K562 (cell line): Measurements from ENCODE around the gene VTI1B. TPM values are rescaled to one million over a fixed set of nuclear protein-coding genes. Genes with fewer than 3 reads are reported as not detected.

Experiments
- ATAC-seq: fragments of 200-7000 bp; cut with Tn5 transposase; 3 replicates; pipeline ENCODE4 v1.9.1; 2020; ENCODE audit warnings: moderate library complexity
- BruUV-seq: library from RNA; stranded (reverse); fragments of 400-500 nt; replicated peaks from 2 replicates; lab custom pipeline; 2021; lab: Mats Ljungman, UMichigan
- CTCF ChIA-PET: fragments of 300-600 bp; formaldehyde crosslinking; extraction: SDS; loops from one replicate; lab custom pipeline; 2021; ENCODE audit warnings: low intra/inter-chr PET ratio; lab: Yijun Ruan, JAX
- POLR2A ChIA-PET: fragments of 300-600, 350-650 bp; sonication (Branson Sonifier 250); formaldehyde crosslinking; extraction: SDS; loops from one replicate; lab custom pipeline; 2021; ENCODE audit warnings: antibody characterized with exemption, inconsistent platforms; lab: Yijun Ruan, JAX
- DNase-seq, 4 experiments: peaks; one replicate each; pipeline versions ENCODE4 v3.0.0 to v3.0.0-alpha.2; 2011 to 2018; ENCODE audit warnings: low spot score in 3 of 4, mixed read lengths in 3 of 4; ENCODE audit errors: extremely low read depth in 1 of 4
- FAIRE-seq: peaks from 2 replicates; lab custom pipeline; 2011; peaks lifted over from hg19 to GRCh38; lab: Jason Lieb, UNC
- H2AFZ ChIP-seq: 2 replicates; pipeline ENCODE4 v1.6.0; 2011; ENCODE audit warnings: low read depth, low read length, control low read depth, inconsistent platforms
- H3K27ac ChIP-seq: fragments of 200-600 bp; 3 replicates; pipeline ENCODE4 v1.8.0; 2011; ENCODE audit warnings: low read depth, mild to moderate bottlenecking, control low read depth, inconsistent platforms, low read length, moderate library complexity, mixed read lengths; ENCODE audit errors: extremely low read depth
- H3K27me3 ChIP-seq, 2 experiments: fragments of 300-600 bp in 1 of 2; 2 replicates in 1 of 2; 3 replicates in 1 of 2; pipeline versions ENCODE4 v1.6.0 to v1.8.0; 2011; ENCODE audit warnings: inconsistent platforms in 2 of 2, low read length in 2 of 2, mild to moderate bottlenecking in 1 of 2, mixed read lengths in 1 of 2, moderate library complexity in 1 of 2; ENCODE audit not compliant: control insufficient read depth in 2 of 2, insufficient read depth in 2 of 2
- H3K36me3 ChIP-seq: fragments of 300-600 bp; 3 replicates; pipeline ENCODE4 v1.8.0; 2011; ENCODE audit warnings: mild to moderate bottlenecking, low read length, inconsistent platforms; ENCODE audit not compliant: control insufficient read depth, insufficient read depth
- H3K4me1 ChIP-seq, 2 experiments: fragments of 200-600 bp in 1 of 2; replicated peaks in 1 of 2; 2 replicates in 1 of 2; 3 replicates in 1 of 2; pipeline versions ENCODE4 v1.5.1 to v1.8.0; 2011; ENCODE audit warnings: inconsistent platforms in 2 of 2, low read length in 2 of 2, mild to moderate bottlenecking in 1 of 2, mixed read lengths in 1 of 2, moderate library complexity in 1 of 2; ENCODE audit not compliant: control insufficient read depth in 2 of 2, insufficient read depth in 2 of 2
- H3K4me2 ChIP-seq: 2 replicates; pipeline ENCODE4 v1.6.1; 2011; ENCODE audit warnings: low read length, control low read depth, inconsistent platforms, mixed read lengths; ENCODE audit not compliant: insufficient read depth
- H3K4me3 ChIP-seq: fragments of 200-600 bp; sonication (generic), shearing (Covaris generic); 2 replicates; pipeline ENCODE4 v1.5.1; 2016; ENCODE audit warnings: control low read depth, inconsistent platforms
- H3K79me2 ChIP-seq: fragments of 200-600 bp; 3 replicates; pipeline ENCODE4 v1.8.0; 2011; ENCODE audit warnings: low read length, inconsistent platforms; ENCODE audit not compliant: control insufficient read depth, insufficient read depth
- H3K9ac ChIP-seq, 2 experiments: 2 replicates each; pipeline versions ENCODE4 v1.6.0 to v1.6.1; 2011; ENCODE audit warnings: low read depth in 2 of 2, low read length in 2 of 2, control low read depth in 1 of 2, inconsistent platforms in 1 of 2, mild to moderate bottlenecking in 1 of 2, mixed read lengths in 1 of 2; ENCODE audit not compliant: insufficient read depth in 1 of 2
- H3K9me1 ChIP-seq: one replicate; pipeline ENCODE4 v1.6.0; 2011; ENCODE audit warnings: inconsistent platforms, mild to moderate bottlenecking, low read length, moderate library complexity; ENCODE audit not compliant: control insufficient read depth, insufficient read depth
- H3K9me3 ChIP-seq: replicated peaks from 2 replicates; pipeline ENCODE4 v1.5.1; 2011; ENCODE audit warnings: low read depth, low read length, inconsistent platforms; ENCODE audit not compliant: control insufficient read depth, insufficient read depth
- H4K20me1 ChIP-seq: replicated peaks from 2 replicates; pipeline ENCODE4 v1.6.1; 2011; ENCODE audit warnings: low read length, inconsistent platforms, mixed read lengths; ENCODE audit not compliant: control insufficient read depth, insufficient read depth
- DEAF1 ChIP-seq: fragments of 450-650 bp; formaldehyde crosslinking; IDR thresholded peaks from 2 replicates; pipeline ENCODE4 v1.4.0; 2020; ENCODE audit warnings: mild to moderate bottlenecking, moderate library complexity
- E2F1 ChIP-seq: sonication (generic); formaldehyde crosslinking; IDR thresholded peaks from 2 replicates; pipeline ENCODE4 v1.8.1; 2023; ENCODE audit warnings: mild to moderate bottlenecking, missing genetic modification reagents, moderate library complexity
- E2F4 ChIP-seq: sonication (generic); formaldehyde crosslinking; IDR thresholded peaks from 2 replicates; pipeline ENCODE4 v1.8.0; 2022; ENCODE audit warnings: mild to moderate bottlenecking, low read depth, missing genetic modification reagents
- E2F5 ChIP-seq: sonication (generic); formaldehyde crosslinking; IDR thresholded peaks from 2 replicates; pipeline ENCODE4 v1.8.0; 2022; ENCODE audit warnings: mild to moderate bottlenecking, missing genetic modification reagents
- FOXA3 ChIP-seq, 2 experiments: fragments of 450-650 bp in 1 of 2; sonication (generic) in 1 of 2; formaldehyde crosslinking; IDR thresholded peaks in 1 of 2; conservative IDR thresholded peaks in 1 of 2; 2 replicates each; pipeline versions ENCODE4 v1.4.0 to v1.8.0; 2020 to 2022; ENCODE audit warnings: mild to moderate bottlenecking in 2 of 2, missing genetic modification reagents in 1 of 2
- MCM2 ChIP-seq: fragments of 450-650 bp; IDR thresholded peaks from 2 replicates; pipeline ENCODE4 v1.6.1; 2017; ENCODE audit warnings: low read depth, mild to moderate bottlenecking
- POLR2AphosphoS5 ChIP-seq: IDR thresholded peaks from 2 replicates; pipeline ENCODE4 v1.6.1; 2011; ENCODE audit warnings: mild to moderate bottlenecking, low read depth, low read length, moderate library complexity; ENCODE audit not compliant: control insufficient read depth, insufficient read depth
- SAFB ChIP-seq: fragments of 200-400 bp; formaldehyde crosslinking; IDR thresholded peaks from 2 replicates; pipeline ENCODE4 v1.6.1; 2017; ENCODE audit warnings: low read depth, low read length, borderline replicate concordance
- XRCC4 ChIP-seq: IDR thresholded peaks from one replicate; pipeline ENCODE4 v1.6.1; 2011; ENCODE audit not compliant: insufficient read depth, insufficient read length; ENCODE audit errors: extremely low read depth
- ZBTB33 ChIP-seq: sonication (generic); formaldehyde crosslinking; IDR thresholded peaks from 2 replicates; pipeline ENCODE4 v1.8.1; 2023; ENCODE audit warnings: mild to moderate bottlenecking, missing genetic modification reagents
- ZFP1 ChIP-seq: fragments of 450-650 bp; formaldehyde crosslinking; IDR thresholded peaks from 2 replicates; pipeline ENCODE4 v1.4.0; 2020; ENCODE audit warnings: mild to moderate bottlenecking, mixed read lengths
- ZNF431 ChIP-seq: sonication (generic); formaldehyde crosslinking; IDR thresholded peaks from 2 replicates; pipeline ENCODE4 v1.8.0; 2022; ENCODE audit warnings: mild to moderate bottlenecking, missing genetic modification reagents
- WGBS: fragments of 100-300 bp; shearing (Covaris generic); methylation state at CpG from one replicate; pipeline ENCODE4 v1.1.6; 2016; ENCODE audit warnings: low coverage, mixed read lengths; ENCODE audit not compliant: insufficient coverage; ENCODE audit errors: missing lambda C conversion rate; 5-methylcytosine and 5-hydroxymethylcytosine counted together
- in situ Hi-C: fragments of 300-500 bp; cut with MboI; formaldehyde crosslinking; loops from 4 replicates; pipeline ENCODE4 v1.15.0; 2018; ENCODE audit warnings: inconsistent platforms, mixed read lengths
- intact Hi-C: fragments of 100-400 bp; cut with micrococcal nuclease; formaldehyde crosslinking; loops from 2 replicates; pipeline ENCODE4 v1.14.2; 2022
- polyA plus RNA-seq, 8 experiments: library from polyadenylated mRNA; depleted of rRNA in 4 of 8; stranded (reverse) in 5 of 8; unstranded in 3 of 8; fragments of >200 nt; fragmentation: Nextera tagmentation in 2 of 8; fragmentation: Illumina TruSeq in 1 of 8; extraction: Ambion mirVana in 2 of 8; extraction: Trizol in 1 of 8; gene quantifications; 2 replicates each; pipeline versions ENCODE4 v1.2.1 to v1.2.3, GENCODE V29; 2011 to 2014; ENCODE audit warnings: inconsistent platforms in 1 of 8, missing spikeins in 1 of 8
- total RNA-seq, 7 experiments: library from RNA; depleted of rRNA in 6 of 7; stranded (reverse); fragments of >200 nt in 6 of 7; fragmentation: Illumina TruSeq in 2 of 7; extraction: Trizol in 2 of 7; gene quantifications; 2 replicates each; pipeline versions ENCODE4 v1.2.1 to v1.2.3, GENCODE V29; 2011 to 2021; ENCODE audit warnings: low replicate concordance in 1 of 7

VTI1B gene
- total and polyA plus RNA-seq, 9 of the 15 experiments (the other 6 are each of a cell fraction or from before 2014, with no cell fraction given), result 7.8 to 69.8 (median 50.1) TPM

GRCh38 chr14:67599698-67600561 is 74.5 kb downstream of the VTI1B start, which contains the start of gene PIGH:
Gene PIGH, minus strand, starts transcription at chr14:67600268. Its CDS starts 65 bp downstream, at chr14:67600203.
- ATAC-seq (peak; percentile 98), DNase-seq (peak; percentile 89 to 92 (median 90)), FAIRE-seq (peak; percentile 76)
- H3K4me3 ChIP-seq, result peak within 1 kb of the TSS; percentile 93
- WGBS, result 4% methylated on average over 45 of the region's 77 CpGs
- CTCF ChIA-PET, result interaction anchor here (0.8 kb wide), 1 partner anchor 104 kb away, joined by 3 read pairs; no protein-coding TSS in a partner anchor
- peak within 1 kb of the TSS; percentile 87 for H3K27ac ChIP-seq
- peak within 1 kb of the TSS; percentile 78 to 96 for H3K9ac ChIP-seq
- H3K27me3 ChIP-seq, result no peaks in the 10 kb centered on the region
- H4K20me1 ChIP-seq, result no peaks in the 10 kb centered on the region
- BruUV-seq, result no TSS peak
- peaks cover 11 to 12% of the 10 kb centered on the region in 2 experiments; a peak in 4 of 5 replicates for H3K4me1 ChIP-seq
- peak within 1 kb of the TSS; percentile 95 for H2AFZ ChIP-seq
- POLR2A ChIA-PET, result interaction anchor here (0.6 to 2.0 kb wide), 10 partner anchors 9 to 88 kb away, joined by 3 to 10 read pairs (median 3); no protein-coding TSS in a partner anchor
- peak within 1 kb of the TSS; percentile 88 for H3K4me2 ChIP-seq
- intact Hi-C loops (no loop called here), in situ Hi-C loops (no loop called here)
- peaks cover 16% of the 10 kb centered on the region; the same call in 1 of the 3 replicates for H3K36me3 ChIP-seq
- H3K9me1 ChIP-seq, result no peaks in the 10 kb centered on the region
- H3K79me2 ChIP-seq, result peaks cover 38% of the 10 kb centered on the region
- H3K9me3 ChIP-seq, result 0 out of 2 replicates have a peak, but pooled peaks cover 5% of the 10 kb centered on the region
- TF ChIP-seq ZNF431 (CRISPR knock-in tag) (no peak), E2F4 (no peak), XRCC4 (no peak), DEAF1 (no peak), POLR2AphosphoS5 (0 out of 2 replicates have a peak, but pooled peaks have one; percentile 22), ZBTB33 (peak; percentile 67; the same call in 1 of the 2 replicates), FOXA3 (CRISPR knock-in tag; conservative IDR thresholded peaks at IDR 0.05 in 1 of 2, IDR thresholded peaks at IDR 0.05 in 1 of 2) (no peak), E2F5 (CRISPR knock-in tag) (no peak; the same call in 1 of the 2 replicates), ZFP1 (CRISPR knock-in tag) (no peak), E2F1 (CRISPR knock-in tag) (no peak), MCM2 (no peak), SAFB (no peak)
